ENCODE results near the gene FLOT2.
A peak's percentile ranks its signal among the peaks of the same experiment; 100 is the strongest.
"Not testable (repeated sequence)": the region's sequence is repeated elsewhere in the genome, so short reads cannot be mapped to it uniquely, and the experiment has no call there.

Gene FLOT2

GRCh38 chr17:28878981-28879380, 18.6 kb downstream of the FLOT2 start:
- peak; percentile 56 for DNase-seq (ENCODE audit: low spot score)

GRCh38 chr17:28878158-28878910, 19.2 kb downstream of the FLOT2 start:
- DNase-seq (ENCODE audit: low spot score): no peak
- TF ChIP-seq CTCF (IDR thresholded peaks at IDR 0.05; ENCODE audit: extremely low read depth, missing control alignments): no peak

More at GRCh38 chr17:28878981-28879380, 18.6 kb downstream of the FLOT2 start:
- TF ChIP-seq CTCF (IDR thresholded peaks at IDR 0.05; ENCODE audit: extremely low read depth, missing control alignments): peak; percentile 58

GRCh38 chr17:28877150-28877711, 20.3 kb downstream of the FLOT2 start:
- DNase-seq (ENCODE audit: low spot score): not testable (repeated sequence)

GRCh38 chr17:28875848-28876550, 21.5 kb downstream of the FLOT2 start:
- no peak for DNase-seq (ENCODE audit: low spot score)
- no peak for TF ChIP-seq CTCF (IDR thresholded peaks at IDR 0.05; ENCODE audit: extremely low read depth, missing control alignments)

- no peak for TF ChIP-seq CTCF (IDR thresholded peaks at IDR 0.05; ENCODE audit: extremely low read depth, missing control alignments)
- DNase-seq (ENCODE audit: low spot score): no peak
Observed at GRCh38 chr17:28874750-28875149, 22.8 kb downstream of the FLOT2 start.

- TF ChIP-seq CTCF (IDR thresholded peaks at IDR 0.05; ENCODE audit: extremely low read depth, missing control alignments): no peak
- no peak for DNase-seq (ENCODE audit: low spot score)
Observed at GRCh38 chr17:28873839-28874238, 23.7 kb downstream of the FLOT2 start.

- peak; percentile 84 for DNase-seq (ENCODE audit: low spot score)
- no peak for TF ChIP-seq CTCF (IDR thresholded peaks at IDR 0.05; ENCODE audit: extremely low read depth, missing control alignments)
Observed at GRCh38 chr17:28871056-28871579, 26.4 kb downstream of the FLOT2 start.

All from GM20000 (cell line).